Neuronal stem cell (in vitro differentiated cells): ENCODE measurements around the gene KIFC3.
A peak's percentile ranks its signal among the peaks of the same experiment; 100 is the strongest.

Source experiments
- DNase-seq: peaks from one replicate; pipeline ENCODE4 v3.0.0-alpha.2; 2013; ENCODE audit warnings: low spot score
- H2AFZ ChIP-seq: one replicate; pipeline ENCODE4 v1.6.1; 2013; ENCODE audit warnings: mild to moderate bottlenecking, low read length, inconsistent platforms
- H2AK5ac ChIP-seq: 2 replicates; pipeline ENCODE4 v1.6.1; 2013; ENCODE audit warnings: low read depth, mild to moderate bottlenecking, inconsistent platforms, low read length, moderate library complexity, mixed read lengths
- H2BK120ac ChIP-seq: 2 replicates; pipeline ENCODE4 v1.6.1; 2013; ENCODE audit warnings: low read depth, mild to moderate bottlenecking, inconsistent platforms, low read length, moderate library complexity, mixed read lengths
- H2BK12ac ChIP-seq: one replicate; pipeline ENCODE4 v1.6.1; 2013; ENCODE audit warnings: low read length, inconsistent platforms
- H2BK15ac ChIP-seq: 2 replicates; pipeline ENCODE4 v1.6.1; 2013; ENCODE audit warnings: mild to moderate bottlenecking, low read length, inconsistent platforms, mixed read lengths
- H2BK5ac ChIP-seq: one replicate; pipeline ENCODE4 v1.6.1; 2013; ENCODE audit warnings: inconsistent platforms, mild to moderate bottlenecking, low read length, moderate library complexity
- H3K14ac ChIP-seq: one replicate; pipeline ENCODE4 v1.6.1; 2013; ENCODE audit warnings: low read length, inconsistent platforms
- H3K18ac ChIP-seq: 2 replicates; pipeline ENCODE4 v1.6.1; 2013; ENCODE audit warnings: low read length, inconsistent platforms
- H3K23ac ChIP-seq: 2 replicates; pipeline ENCODE4 v1.6.1; 2013; ENCODE audit warnings: low read depth, mild to moderate bottlenecking, mixed read lengths, low read length, inconsistent platforms; ENCODE audit not compliant: poor library complexity
- H3K27ac ChIP-seq: replicated peaks from 3 replicates; pipeline ENCODE4 v1.5.1; 2013; ENCODE audit warnings: low read length, inconsistent platforms
- H3K27me3 ChIP-seq, 3 experiments: 2 replicates each; pipeline ENCODE4 v1.6.1; 2013; ENCODE audit warnings: low read length in 3 of 3, mild to moderate bottlenecking in 2 of 3, inconsistent platforms in 1 of 3, low read depth in 1 of 3, mixed read lengths in 1 of 3, moderate library complexity in 1 of 3; ENCODE audit not compliant: control insufficient read depth in 3 of 3, insufficient read depth in 3 of 3
- H3K36me3 ChIP-seq, 2 donors: replicated peaks in 1 of 2; 2 replicates each; pipeline ENCODE4 v1.6.1; 2013; ENCODE audit warnings: low read length in 2 of 2; ENCODE audit not compliant: control insufficient read depth in 2 of 2, insufficient read depth in 2 of 2
- H3K4ac ChIP-seq: 2 replicates; pipeline ENCODE4 v1.6.1; 2013; ENCODE audit warnings: inconsistent platforms, mild to moderate bottlenecking, low read length, moderate library complexity
- H3K4me1 ChIP-seq, 2 donors: 1 replicate in 1 of 2; 2 replicates in 1 of 2; pipeline ENCODE4 v1.6.1; 2013; ENCODE audit warnings: low read length in 2 of 2, low read depth in 1 of 2; ENCODE audit not compliant: control insufficient read depth in 2 of 2, insufficient read depth in 1 of 2
- H3K4me2 ChIP-seq: one replicate; pipeline ENCODE4 v1.6.1; 2013; ENCODE audit warnings: mild to moderate bottlenecking, low read length, inconsistent platforms; ENCODE audit not compliant: insufficient read depth, poor library complexity, severe bottlenecking
- H3K4me3 ChIP-seq, 2 donors: 2 replicates each; pipeline ENCODE4 v1.5.1; 2013; ENCODE audit warnings: low read length in 2 of 2, mild to moderate bottlenecking in 2 of 2, inconsistent platforms in 1 of 2, moderate library complexity in 1 of 2
- H3K79me1 ChIP-seq: one replicate; pipeline ENCODE4 v1.6.1; 2013; ENCODE audit warnings: low read depth, mild to moderate bottlenecking, inconsistent platforms, low read length, moderate library complexity
- H3K9ac ChIP-seq: one replicate; pipeline ENCODE4 v1.6.1; 2013; ENCODE audit warnings: mild to moderate bottlenecking, low read depth, low read length, inconsistent platforms; ENCODE audit not compliant: poor library complexity
- H3K9me3 ChIP-seq, 2 donors: replicated peaks in 1 of 2; 2 replicates each; pipeline versions ENCODE3 to v1.6.1; 2013; ENCODE audit warnings: low read length in 2 of 2, mild to moderate bottlenecking in 2 of 2, inconsistent platforms in 1 of 2, low read depth in 1 of 2, mixed read lengths in 1 of 2, moderate library complexity in 1 of 2; ENCODE audit not compliant: control insufficient read depth in 2 of 2, insufficient read depth in 1 of 2
- H4K8ac ChIP-seq: one replicate; pipeline ENCODE4 v1.6.1; 2013; ENCODE audit warnings: low read depth, mild to moderate bottlenecking, inconsistent platforms, low read length, moderate library complexity
- H4K91ac ChIP-seq: one replicate; pipeline ENCODE4 v1.6.1; 2013; ENCODE audit warnings: low read length, low read depth, mild to moderate bottlenecking, inconsistent platforms; ENCODE audit not compliant: poor library complexity
- WGBS, 2 donors: extraction: QIAGEN DNeasy Blood & Tissue Kit; methylation state at CpG; one replicate each; pipeline ENCODE4 v1.1.7; 2013; ENCODE audit warnings: missing lambda C conversion rate in 2 of 2, mixed read lengths in 1 of 2; ENCODE audit not compliant: insufficient read length in 2 of 2, insufficient replicate concordance in 1 of 2; ENCODE audit errors: extremely low coverage in 2 of 2; 5-methylcytosine and 5-hydroxymethylcytosine counted together

The KIFC3 gene

GRCh38 chr16:57743886-57744641 lies 58.2 kb downstream of the KIFC3 start:
- DNase-seq = no peak
- Histone ChIP-seq H2AFZ (no peak overlapping the region), H3K23ac (peak overlapping the region; percentile 66), H2BK5ac (no peak overlapping the region), H3K9me3 (no peaks in the 10 kb centered on the region), H3K27ac (no peak overlapping the region), H2BK12ac (peak overlapping the region; percentile 30), H3K4me2 (no peak overlapping the region), H3K4me1 (peaks cover 0 to 6% of the 10 kb centered on the region in 2 donors), H2BK120ac (no peak overlapping the region), H3K18ac (no peak overlapping the region), H3K4ac (no peak overlapping the region), H4K91ac (no peak overlapping the region), H3K36me3 (peaks cover 10 to 55% of the 10 kb centered on the region in 2 donors), H3K4me3 (no peak overlapping the region), H3K27me3 (no peaks in the 10 kb centered on the region), H3K14ac (peak overlapping the region; percentile 40), H3K79me1 (no peaks in the 10 kb centered on the region), H4K8ac (no peak overlapping the region), H2BK15ac (no peak overlapping the region), H2AK5ac (no peak overlapping the region), H3K9ac (peak overlapping the region; percentile 24)
- no CpG with 5 or more reads among the region's 23 CpGs for WGBS, 2 donors

- no peak overlapping the region for H3K23ac ChIP-seq
Observed at GRCh38 chr16:57743458-57743857, 58.8 kb downstream of the KIFC3 start.

GRCh38 chr16:57742543-57742942 lies 59.7 kb downstream of the KIFC3 start:
- Histone ChIP-seq H3K23ac (no peak overlapping the region), H3K4ac (no peak overlapping the region), H3K9ac (no peak overlapping the region), H2AK5ac (no peak overlapping the region), H2BK5ac (no peak overlapping the region), H2AFZ (no peak overlapping the region), H3K4me1 (peaks cover 0 to 5% of the 10 kb centered on the region in 2 donors), H4K91ac (no peak overlapping the region), H3K14ac (no peak overlapping the region), H3K27ac (no peak overlapping the region), H4K8ac (no peak overlapping the region), H2BK120ac (no peak overlapping the region), H3K4me3 (no peak overlapping the region), H3K36me3 (peaks cover 11 to 58% of the 10 kb centered on the region in 2 donors), H2BK12ac (no peak overlapping the region), H2BK15ac (no peak overlapping the region), H3K18ac (no peak overlapping the region), H3K9me3 (no peaks in the 10 kb centered on the region), H3K27me3 (no peaks in the 10 kb centered on the region), H3K4me2 (no peak overlapping the region), H3K79me1 (no peaks in the 10 kb centered on the region)
- no CpG with 5 or more reads among the region's 4 CpGs for WGBS, 2 donors
- DNase-seq = no peak

More at GRCh38 chr16:57743458-57743857, 58.8 kb downstream of the KIFC3 start:
- no peaks in the 10 kb centered on the region for H3K79me1 ChIP-seq
- H3K4me3 ChIP-seq = no peak overlapping the region
- H2BK5ac ChIP-seq = no peak overlapping the region
- H2BK15ac ChIP-seq = no peak overlapping the region
- H2BK12ac ChIP-seq = no peak overlapping the region
- H3K27me3 ChIP-seq = no peaks in the 10 kb centered on the region
- H3K4ac ChIP-seq = no peak overlapping the region
- DNase-seq = no peak
- no CpG with 5 or more reads among the region's 10 CpGs for WGBS, 2 donors
- H3K36me3 ChIP-seq = peaks cover 11 to 53% of the 10 kb centered on the region in 2 donors
- no peak overlapping the region for H2AFZ ChIP-seq
- no peak overlapping the region for H4K8ac ChIP-seq
- no peak overlapping the region for H2AK5ac ChIP-seq
- no peak overlapping the region for H3K4me2 ChIP-seq
- H3K4me1 ChIP-seq = peaks cover 0 to 6% of the 10 kb centered on the region in 2 donors
- H3K18ac ChIP-seq = no peak overlapping the region
- H3K9me3 ChIP-seq = no peaks in the 10 kb centered on the region
- H4K91ac ChIP-seq = no peak overlapping the region
- H3K14ac ChIP-seq = peak overlapping the region; percentile 40
- H3K27ac ChIP-seq = no peak overlapping the region
- no peak overlapping the region for H2BK120ac ChIP-seq
- no peak overlapping the region for H3K9ac ChIP-seq

- H3K18ac ChIP-seq = no peak overlapping the region
- no peak overlapping the region for H2BK120ac ChIP-seq
- no peak overlapping the region for H3K4ac ChIP-seq
- H3K9ac ChIP-seq = no peak overlapping the region
- H4K91ac ChIP-seq = no peak overlapping the region
- peaks cover 2 to 7% of the 10 kb centered on the region in 2 donors for H3K4me1 ChIP-seq
- H3K14ac ChIP-seq = no peak overlapping the region
- H4K8ac ChIP-seq = no peak overlapping the region
- no peaks in the 10 kb centered on the region for H3K9me3 ChIP-seq
- WGBS, 2 donors = no CpG with 5 or more reads among the region's 16 CpGs
- peaks cover 11 to 59% of the 10 kb centered on the region in 2 donors for H3K36me3 ChIP-seq
- no peak overlapping the region for H2BK5ac ChIP-seq
- no peak overlapping the region for H3K23ac ChIP-seq
- no peak overlapping the region for H2AK5ac ChIP-seq
- H3K27me3 ChIP-seq = no peaks in the 10 kb centered on the region
- no peak overlapping the region for H3K4me3 ChIP-seq
- H2AFZ ChIP-seq = no peak overlapping the region
- H2BK12ac ChIP-seq = no peak overlapping the region
- no peak overlapping the region for H3K27ac ChIP-seq
- no peaks in the 10 kb centered on the region for H3K79me1 ChIP-seq
- no peak overlapping the region for H3K4me2 ChIP-seq
- DNase-seq = no peak
- no peak overlapping the region for H2BK15ac ChIP-seq
Observed at GRCh38 chr16:57741660-57742191, 60.6 kb downstream of the KIFC3 start.
